Nephron (organoid): ENCODE results near the gene RTTN.

Experiments used
- H3K27ac Mint-ChIP-seq, 3 experiments: 2 replicates each; pipeline ENCODE4 v1.8.0; 2020; ENCODE audit warnings: mixed read lengths in 3 of 3, mild to moderate bottlenecking in 2 of 3, moderate library complexity in 1 of 3
- H3K27me3 Mint-ChIP-seq: 2 replicates; pipeline ENCODE4 v1.8.0; 2021; ENCODE audit warnings: low read depth, mild to moderate bottlenecking, moderate library complexity, mixed read lengths
- H3K36me3 Mint-ChIP-seq: 2 replicates; pipeline ENCODE4 v1.8.0; 2020; ENCODE audit warnings: low read depth, mixed read lengths
- H3K4me1 Mint-ChIP-seq: 2 replicates; pipeline ENCODE4 v1.8.0; 2020; ENCODE audit warnings: mixed read lengths
- H3K4me3 Mint-ChIP-seq, 3 experiments: 2 replicates each; pipeline ENCODE4 v1.8.0; 2020; ENCODE audit warnings: mild to moderate bottlenecking in 3 of 3, mixed read lengths in 3 of 3, moderate library complexity in 2 of 3
- H3K9me3 Mint-ChIP-seq: 2 replicates; pipeline ENCODE4 v1.8.0; 2020; ENCODE audit warnings: mixed read lengths
- CTCF ChIP-seq, 3 experiments: fragments of 200-600 bp; sonication (generic); IDR thresholded peaks; one replicate each; pipeline ENCODE4 v1.5.0; 2021; ENCODE audit warnings: antibody characterized with exemption in 3 of 3; ENCODE audit not compliant: unreplicated experiment in 3 of 3

RTTN gene

GRCh38 chr18:69954719-69955480 is 250.6 kb downstream of the RTTN start:
- Mint-ChIP-seq H3K4me1 (peaks cover 5% of the 10 kb centered on the region), H3K27me3 (no peaks in the 10 kb centered on the region), H3K36me3 (no peaks in the 10 kb centered on the region), H3K27ac (peak overlapping the region; percentile 16 to 77 (median 29)), H3K9me3 (peaks cover 6% of the 10 kb centered on the region), H3K4me3 (no peak overlapping the region)
- no peak for TF ChIP-seq CTCF (IDR thresholded peaks at IDR 0.05; ENCODE audit: unreplicated experiment in 3 of 3)

- Mint-ChIP-seq H3K27me3 (no peaks in the 10 kb centered on the region), H3K27ac (no peak overlapping the region), H3K36me3 (no peaks in the 10 kb centered on the region), H3K4me1 (peaks cover 5% of the 10 kb centered on the region), H3K9me3 (peaks cover 6% of the 10 kb centered on the region), H3K4me3 (no peak overlapping the region)
- TF ChIP-seq CTCF (IDR thresholded peaks at IDR 0.05; ENCODE audit: unreplicated experiment in 3 of 3): no peak
Measured at GRCh38 chr18:69953191-69953590, 252.3 kb downstream of the RTTN start.
